ENCODE measurements around the gene KCND2. TPM values are rescaled to one million over a fixed set of nuclear protein-coding genes. Genes with fewer than 3 reads are reported as not detected.

Gene KCND2
- total RNA-seq, 2 experiments from 2014 or later, result not detected

DNA sequence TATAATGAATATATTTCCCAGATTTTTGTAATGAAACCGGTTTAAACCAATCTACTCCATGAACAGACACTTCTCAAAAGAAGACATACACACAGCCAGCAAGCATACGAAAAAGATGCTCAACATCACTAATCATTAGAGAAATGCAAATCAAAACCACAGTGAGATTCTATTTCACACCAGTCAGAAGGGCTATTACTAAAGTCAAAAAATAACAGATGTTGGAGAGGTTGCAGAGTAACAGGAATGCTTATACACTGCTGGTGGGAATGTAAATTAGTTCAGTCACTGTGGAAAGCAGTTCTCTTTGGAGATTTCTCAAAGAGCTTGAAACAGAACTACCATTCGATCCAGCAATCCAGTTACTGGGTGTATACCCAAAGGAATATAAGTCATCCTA, 344.3 kb downstream of the KCND2 start:
- Mint-ChIP-seq H3K27ac (no peak overlapping the region), H3K4me3 (no peak overlapping the region), H3K9me3 (ENCODE audit: low read depth) (no peaks in the 10 kb centered on the region), H3K36me3 (ENCODE audit: low read depth) (no peaks in the 10 kb centered on the region), H3K27me3 (no peaks in the 10 kb centered on the region), H3K4me1 (no peaks in the 10 kb centered on the region)
- CTCF ChIA-PET, result no interaction called here
- DNase-seq (no peak), ATAC-seq (no peak)
- intact Hi-C loops (cut with DNase I, micrococcal nuclease), result no loop called here
- POLR2A ChIA-PET, result no interaction called here

- Mint-ChIP-seq H3K36me3 (ENCODE audit: low read depth) (no peaks in the 10 kb centered on the region), H3K4me1 (no peaks in the 10 kb centered on the region)
- intact Hi-C loops (cut with DNase I, micrococcal nuclease), result no loop called here
Observed at GRCh38 chr7:120628251-120628650, 355.3 kb downstream of the KCND2 start.

GRCh38 chr7:120639884-120640283, 366.9 kb downstream of the KCND2 start:
- no peak for ATAC-seq
- no peak for DNase-seq
- ChIA-PET POLR2A (no interaction called here), CTCF (no interaction called here)
- Mint-ChIP-seq H3K4me3 (no peak overlapping the region), H3K27ac (no peak overlapping the region), H3K36me3 (ENCODE audit: low read depth) (no peaks in the 10 kb centered on the region), H3K9me3 (ENCODE audit: low read depth) (no peaks in the 10 kb centered on the region), H3K27me3 (no peaks in the 10 kb centered on the region), H3K4me1 (no peaks in the 10 kb centered on the region)
- intact Hi-C loops (cut with DNase I, micrococcal nuclease), result no loop called here

More at GRCh38 chr7:120628251-120628650, 355.3 kb downstream of the KCND2 start:
- ChIA-PET CTCF (no interaction called here), POLR2A (no interaction called here)
- DNase-seq (no peak), ATAC-seq (no peak)
- Mint-ChIP-seq H3K4me3 (no peak overlapping the region), H3K9me3 (ENCODE audit: low read depth) (no peaks in the 10 kb centered on the region), H3K27ac (no peak overlapping the region), H3K27me3 (no peaks in the 10 kb centered on the region)

DNA sequence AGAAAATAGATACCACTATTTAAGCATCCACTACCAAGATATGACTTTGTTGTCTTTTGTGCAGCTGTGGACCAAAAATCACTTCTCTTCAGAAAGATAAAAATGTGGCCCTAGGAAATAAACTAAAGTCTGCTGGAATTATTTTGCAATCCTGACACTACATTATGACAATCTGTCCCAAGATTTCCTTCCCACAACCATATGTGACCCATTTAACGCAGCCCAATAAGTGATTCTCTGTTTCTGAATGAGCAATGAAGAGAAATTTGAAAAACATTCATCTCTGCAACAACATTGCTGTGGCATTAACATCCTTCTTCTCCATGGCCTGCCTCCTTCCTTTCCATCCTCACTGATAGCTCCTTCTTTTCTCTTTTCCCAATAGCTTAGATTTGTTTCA, 373.0 kb downstream of the KCND2 start:
- DNase-seq, result no peak
- Mint-ChIP-seq H3K27ac (no peak overlapping the region), H3K4me1 (no peaks in the 10 kb centered on the region), H3K36me3 (ENCODE audit: low read depth) (no peaks in the 10 kb centered on the region), H3K27me3 (no peaks in the 10 kb centered on the region), H3K4me3 (no peak overlapping the region), H3K9me3 (ENCODE audit: low read depth) (no peaks in the 10 kb centered on the region)
- ChIA-PET POLR2A (no interaction called here), CTCF (no interaction called here)
- ATAC-seq, result no peak
- intact Hi-C loops (cut with DNase I, micrococcal nuclease), result no loop called here

DNA sequence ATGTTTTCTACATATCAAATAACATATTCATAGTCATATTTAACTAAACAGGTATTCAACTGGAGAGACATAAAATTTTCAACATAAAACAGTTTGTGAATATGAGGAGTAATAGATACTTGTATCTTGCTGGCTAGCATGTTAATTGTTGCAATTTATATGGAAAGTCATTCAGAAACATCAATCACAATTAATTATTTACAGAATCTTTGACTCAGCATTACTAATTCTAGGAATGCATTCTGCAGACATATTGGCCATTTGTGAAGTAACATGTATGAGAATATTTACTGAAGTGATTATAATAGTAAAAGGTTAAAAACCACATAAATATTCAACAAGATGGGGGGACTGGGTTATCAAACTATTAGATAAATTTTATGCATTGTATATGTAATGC, 381.3 kb downstream of the KCND2 start:
- DNase-seq (no peak), ATAC-seq (no peak)
- ChIA-PET POLR2A (no interaction called here), CTCF (no interaction called here)
- Mint-ChIP-seq H3K27me3 (no peaks in the 10 kb centered on the region), H3K4me1 (no peaks in the 10 kb centered on the region), H3K36me3 (ENCODE audit: low read depth) (no peaks in the 10 kb centered on the region), H3K9me3 (ENCODE audit: low read depth) (peaks cover 1% of the 10 kb centered on the region), H3K27ac (no peak overlapping the region), H3K4me3 (no peak overlapping the region)
- intact Hi-C loops (cut with DNase I, micrococcal nuclease), result no loop called here

DNA sequence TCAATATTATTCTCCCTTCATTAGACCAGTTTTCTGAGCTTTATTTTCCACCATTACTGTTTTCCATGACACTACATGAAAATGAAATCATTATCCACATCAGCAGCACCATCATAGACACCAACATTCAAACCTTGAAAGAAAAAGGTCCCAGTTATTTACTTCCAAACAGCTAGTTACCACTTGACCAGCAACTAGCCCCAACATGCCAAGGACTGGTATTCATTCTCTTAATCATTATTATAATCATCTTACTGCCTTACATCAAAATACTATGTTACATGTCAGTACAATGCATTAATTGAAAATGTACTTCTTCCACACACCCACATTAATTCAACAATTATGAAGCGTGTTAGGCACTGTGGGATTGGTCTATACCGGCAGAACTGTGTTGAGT, 385.5 kb downstream of the KCND2 start:
- ATAC-seq (no peak), DNase-seq (no peak)
- H3K4me3 Mint-ChIP-seq, result no peak overlapping the region
- POLR2A ChIA-PET, result no interaction called here
- H3K27ac Mint-ChIP-seq, result no peak overlapping the region
- H3K36me3 Mint-ChIP-seq (ENCODE audit: low read depth), result no peaks in the 10 kb centered on the region
- intact Hi-C loops (cut with DNase I, micrococcal nuclease), result no loop called here
- no peaks in the 10 kb centered on the region for H3K4me1 Mint-ChIP-seq
- H3K27me3 Mint-ChIP-seq, result no peaks in the 10 kb centered on the region
- H3K9me3 Mint-ChIP-seq (ENCODE audit: low read depth), result peaks cover 1% of the 10 kb centered on the region
- CTCF ChIA-PET, result interaction anchor here (1.0 kb wide), 1 partner anchor 62 kb away, joined by 6 read pairs; no protein-coding TSS in a partner anchor

GRCh38 chr7:120662291-120662690, 389.3 kb downstream of the KCND2 start:
- no peak overlapping the region for H3K27ac Mint-ChIP-seq
- H3K27me3 Mint-ChIP-seq, result no peaks in the 10 kb centered on the region
- H3K36me3 Mint-ChIP-seq (ENCODE audit: low read depth), result no peaks in the 10 kb centered on the region
- ATAC-seq (no peak), DNase-seq (no peak)
- CTCF ChIA-PET, result no interaction called here
- intact Hi-C loops (cut with DNase I, micrococcal nuclease), result no loop called here
- no peaks in the 10 kb centered on the region for H3K9me3 Mint-ChIP-seq (ENCODE audit: low read depth)
- H3K4me1 Mint-ChIP-seq, result no peaks in the 10 kb centered on the region
- POLR2A ChIA-PET, result no interaction called here
- no peak overlapping the region for H3K4me3 Mint-ChIP-seq

GRCh38 chr7:120665068-120665467, 392.1 kb downstream of the KCND2 start:
- ChIA-PET POLR2A (no interaction called here), CTCF (no interaction called here)
- no peak for DNase-seq
- no peak overlapping the region for H3K4me3 Mint-ChIP-seq
- ATAC-seq, result no peak
- intact Hi-C loops (cut with DNase I, micrococcal nuclease), result no loop called here
- H3K4me1 Mint-ChIP-seq, result no peaks in the 10 kb centered on the region
- H3K27ac Mint-ChIP-seq, result no peak overlapping the region
- H3K9me3 Mint-ChIP-seq (ENCODE audit: low read depth), result no peaks in the 10 kb centered on the region
- no peaks in the 10 kb centered on the region for H3K27me3 Mint-ChIP-seq
- H3K36me3 Mint-ChIP-seq (ENCODE audit: low read depth), result no peaks in the 10 kb centered on the region

- CTCF ChIA-PET, result no interaction called here
- ATAC-seq, result no peak
Observed at GRCh38 chr7:120675076-120675475, 402.1 kb downstream of the KCND2 start.

DNA sequence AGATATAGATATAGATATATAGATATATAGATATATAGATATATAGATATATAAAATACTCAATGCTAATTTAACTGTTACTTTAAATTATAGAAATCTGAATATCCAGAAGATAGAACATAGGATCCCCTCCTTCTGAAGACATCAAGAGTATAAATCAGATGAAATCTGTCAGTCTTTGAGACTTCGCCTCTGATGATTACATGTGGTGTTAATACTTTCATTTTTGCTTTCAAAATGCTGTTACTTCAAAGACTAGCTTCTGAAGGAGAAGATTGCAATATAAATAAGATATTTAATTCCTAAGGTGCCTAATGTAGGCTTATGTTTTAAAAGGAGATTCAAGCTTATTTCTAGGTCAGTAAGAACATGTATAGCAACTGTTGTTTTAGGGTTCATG, 404.6 kb downstream of the KCND2 start:
- Mint-ChIP-seq H3K4me1 (no peaks in the 10 kb centered on the region), H3K27ac (no peak overlapping the region), H3K27me3 (no peaks in the 10 kb centered on the region), H3K36me3 (ENCODE audit: low read depth) (no peaks in the 10 kb centered on the region), H3K4me3 (no peak overlapping the region), H3K9me3 (ENCODE audit: low read depth) (no peaks in the 10 kb centered on the region)
- ATAC-seq (no peak), DNase-seq (no peak)
- ChIA-PET CTCF (no interaction called here), POLR2A (no interaction called here)
- intact Hi-C loops (cut with DNase I, micrococcal nuclease), result no loop called here

More at GRCh38 chr7:120675076-120675475, 402.1 kb downstream of the KCND2 start:
- Mint-ChIP-seq H3K9me3 (ENCODE audit: low read depth) (no peaks in the 10 kb centered on the region), H3K27ac (no peak overlapping the region), H3K4me1 (no peaks in the 10 kb centered on the region), H3K27me3 (no peaks in the 10 kb centered on the region), H3K4me3 (no peak overlapping the region), H3K36me3 (ENCODE audit: low read depth) (no peaks in the 10 kb centered on the region)
- intact Hi-C loops (cut with DNase I, micrococcal nuclease), result no loop called here
- POLR2A ChIA-PET, result no interaction called here
- DNase-seq, result no peak

GRCh38 chr7:120680985-120681384, 408.0 kb downstream of the KCND2 start:
- ChIA-PET POLR2A (no interaction called here), CTCF (no interaction called here)
- intact Hi-C loops (cut with DNase I, micrococcal nuclease), result no loop called here
- Mint-ChIP-seq H3K9me3 (ENCODE audit: low read depth) (no peaks in the 10 kb centered on the region), H3K27ac (no peak overlapping the region), H3K4me3 (no peak overlapping the region), H3K36me3 (ENCODE audit: low read depth) (no peaks in the 10 kb centered on the region), H3K4me1 (no peaks in the 10 kb centered on the region), H3K27me3 (peaks cover 2% of the 10 kb centered on the region)
- DNase-seq, result no peak
- no peak for ATAC-seq

DNA sequence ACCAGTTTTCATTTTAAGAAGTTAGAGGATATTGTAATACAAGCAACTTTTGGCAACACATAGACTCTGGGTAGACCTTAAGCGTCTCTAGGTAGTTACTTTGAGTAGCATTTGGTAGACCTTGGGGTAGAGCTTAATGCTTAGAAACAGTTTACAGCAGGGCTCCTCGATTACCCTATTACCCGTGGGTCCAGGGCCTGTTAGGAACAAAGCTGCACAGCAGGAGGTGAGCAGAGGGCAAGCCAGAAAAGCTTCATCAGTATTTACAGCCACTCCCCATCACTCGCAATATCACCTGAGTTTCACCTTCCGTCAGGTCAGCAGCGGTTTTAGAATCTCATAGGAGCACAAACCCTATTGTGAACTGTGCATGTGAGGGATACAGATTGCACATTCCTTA, 411.5 kb downstream of the KCND2 start:
- Mint-ChIP-seq H3K9me3 (ENCODE audit: low read depth) (no peaks in the 10 kb centered on the region), H3K4me1 (no peaks in the 10 kb centered on the region), H3K27ac (no peak overlapping the region), H3K27me3 (peaks cover 2% of the 10 kb centered on the region), H3K36me3 (ENCODE audit: low read depth) (no peaks in the 10 kb centered on the region), H3K4me3 (no peak overlapping the region)
- POLR2A ChIA-PET, result no interaction called here
- DNase-seq (no peak), ATAC-seq (no peak)
- CTCF ChIA-PET, result interaction anchor here (0.7 kb wide), 1 partner anchor 239 kb away, joined by 5 read pairs; no protein-coding TSS in a partner anchor
- intact Hi-C loops (cut with DNase I, micrococcal nuclease), result no loop called here

- Mint-ChIP-seq H3K27me3 (no peaks in the 10 kb centered on the region), H3K4me3 (no peak overlapping the region), H3K4me1 (no peaks in the 10 kb centered on the region), H3K36me3 (ENCODE audit: low read depth) (no peaks in the 10 kb centered on the region), H3K27ac (no peak overlapping the region), H3K9me3 (ENCODE audit: low read depth) (no peaks in the 10 kb centered on the region)
- DNase-seq (no peak), ATAC-seq (no peak)
- ChIA-PET POLR2A (no interaction called here), CTCF (no interaction called here)
- intact Hi-C loops (cut with DNase I, micrococcal nuclease), result no loop called here
Observed at GRCh38 chr7:120691915-120692314, 418.9 kb downstream of the KCND2 start.

Data from activated CD4-positive, alpha-beta T cell treated with anti-CD3 and anti-CD28 coated beads for 36 hours (primary cell).